Calu3 (cell line): ENCODE results near the gene CYFIP2. TPM values are rescaled to one million over a fixed set of nuclear protein-coding genes. Genes with fewer than 3 reads are reported as not detected.
A peak's percentile ranks its signal among the peaks of the same experiment; 100 is the strongest.

Experiments
- BruUV-seq: library from RNA; stranded (reverse); fragments of 400-500 nt; replicated peaks from 2 replicates; lab custom pipeline; 2021; lab: Mats Ljungman, UMichigan
- CTCF ChIA-PET: fragments of 300-600 bp; sonication (Branson Sonifier 250); formaldehyde crosslinking; loops from one replicate; lab custom pipeline; 2022; ENCODE audit warnings: antibody characterized with exemption; lab: Charles Lee
- DNase-seq: peaks from one replicate; pipeline ENCODE4 v3.0.0; 2022
- H3K27ac Mint-ChIP-seq: one replicate; pipeline ENCODE4 v1.8.0; 2022; ENCODE audit warnings: mixed read lengths; ENCODE audit not compliant: unreplicated experiment
- H3K27me3 Mint-ChIP-seq: one replicate; pipeline ENCODE4 v1.8.0; 2022; ENCODE audit warnings: mixed read lengths; ENCODE audit not compliant: unreplicated experiment
- H3K36me3 Mint-ChIP-seq: one replicate; pipeline ENCODE4 v1.8.0; 2022; ENCODE audit warnings: mild to moderate bottlenecking, moderate library complexity, mixed read lengths; ENCODE audit not compliant: insufficient read depth, unreplicated experiment
- H3K4me1 Mint-ChIP-seq: one replicate; pipeline ENCODE4 v1.8.0; 2022; ENCODE audit warnings: mild to moderate bottlenecking, low read depth, mixed read lengths; ENCODE audit not compliant: unreplicated experiment
- H3K4me3 Mint-ChIP-seq: one replicate; pipeline ENCODE4 v1.8.0; 2022; ENCODE audit warnings: mild to moderate bottlenecking, low read depth, moderate library complexity, mixed read lengths; ENCODE audit not compliant: unreplicated experiment
- H3K9me3 Mint-ChIP-seq: one replicate; pipeline ENCODE4 v1.8.0; 2022; ENCODE audit warnings: low read depth, mixed read lengths; ENCODE audit not compliant: unreplicated experiment
- intact Hi-C: fragments of 100-400 bp; cut with micrococcal nuclease; formaldehyde crosslinking; loops from one replicate; pipeline ENCODE4 v1.10.0; 2022; ENCODE audit not compliant: unreplicated experiment
- total RNA-seq: library from RNA; stranded (reverse); gene quantifications from 2 replicates; pipeline ENCODE4 v1.2.3, GENCODE V29; 2022
- TF ChIP-seq, protein P1 (sequence below): fragments of 200-600 bp; IDR thresholded peaks from one replicate; pipeline ENCODE4 v1.8.0; 2022; ENCODE audit warnings: antibody characterized with exemption; ENCODE audit not compliant: unreplicated experiment

Gene CYFIP2
- total RNA-seq, 1 experiment from 2014 or later, result 37.8 TPM

DNA sequence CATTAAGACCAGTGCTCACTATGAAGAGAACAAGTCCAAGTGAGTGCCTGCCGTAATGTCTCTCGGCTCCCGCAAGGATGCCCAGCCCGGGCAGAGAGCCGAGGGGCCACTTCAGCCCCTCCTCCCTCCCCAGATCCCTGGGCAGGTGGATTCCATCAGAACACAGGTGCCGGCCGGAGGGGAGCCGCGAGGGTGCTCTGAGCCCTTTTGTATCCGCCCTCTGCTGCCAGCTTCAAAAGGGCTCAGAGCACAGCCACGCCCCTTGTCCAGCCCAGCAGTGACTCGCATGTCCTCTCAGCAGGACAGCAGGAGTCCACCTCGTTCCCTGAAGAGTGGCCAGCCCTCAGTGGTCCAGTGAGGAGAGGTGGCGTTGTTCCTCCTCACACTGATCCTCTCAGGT is 43.9 kb downstream of the CYFIP2 start:
- intact Hi-C loops, result no loop called here
- H3K4me1 Mint-ChIP-seq, result no peaks in the 10 kb centered on the region
- no peak overlapping the region for H3K4me3 Mint-ChIP-seq
- CTCF ChIA-PET, result no interaction called here
- H3K9me3 Mint-ChIP-seq, result no peaks in the 10 kb centered on the region
- TF ChIP-seq, protein P1, sequence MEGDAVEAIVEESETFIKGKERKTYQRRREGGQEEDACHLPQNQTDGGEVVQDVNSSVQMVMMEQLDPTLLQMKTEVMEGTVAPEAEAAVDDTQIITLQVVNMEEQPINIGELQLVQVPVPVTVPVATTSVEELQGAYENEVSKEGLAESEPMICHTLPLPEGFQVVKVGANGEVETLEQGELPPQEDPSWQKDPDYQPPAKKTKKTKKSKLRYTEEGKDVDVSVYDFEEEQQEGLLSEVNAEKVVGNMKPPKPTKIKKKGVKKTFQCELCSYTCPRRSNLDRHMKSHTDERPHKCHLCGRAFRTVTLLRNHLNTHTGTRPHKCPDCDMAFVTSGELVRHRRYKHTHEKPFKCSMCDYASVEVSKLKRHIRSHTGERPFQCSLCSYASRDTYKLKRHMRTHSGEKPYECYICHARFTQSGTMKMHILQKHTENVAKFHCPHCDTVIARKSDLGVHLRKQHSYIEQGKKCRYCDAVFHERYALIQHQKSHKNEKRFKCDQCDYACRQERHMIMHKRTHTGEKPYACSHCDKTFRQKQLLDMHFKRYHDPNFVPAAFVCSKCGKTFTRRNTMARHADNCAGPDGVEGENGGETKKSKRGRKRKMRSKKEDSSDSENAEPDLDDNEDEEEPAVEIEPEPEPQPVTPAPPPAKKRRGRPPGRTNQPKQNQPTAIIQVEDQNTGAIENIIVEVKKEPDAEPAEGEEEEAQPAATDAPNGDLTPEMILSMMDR, result no peak
- no peak overlapping the region for H3K27ac Mint-ChIP-seq
- no peak for DNase-seq
- no peaks in the 10 kb centered on the region for H3K27me3 Mint-ChIP-seq
- H3K36me3 Mint-ChIP-seq, result no peaks in the 10 kb centered on the region
- BruUV-seq, result no TSS peak

DNA sequence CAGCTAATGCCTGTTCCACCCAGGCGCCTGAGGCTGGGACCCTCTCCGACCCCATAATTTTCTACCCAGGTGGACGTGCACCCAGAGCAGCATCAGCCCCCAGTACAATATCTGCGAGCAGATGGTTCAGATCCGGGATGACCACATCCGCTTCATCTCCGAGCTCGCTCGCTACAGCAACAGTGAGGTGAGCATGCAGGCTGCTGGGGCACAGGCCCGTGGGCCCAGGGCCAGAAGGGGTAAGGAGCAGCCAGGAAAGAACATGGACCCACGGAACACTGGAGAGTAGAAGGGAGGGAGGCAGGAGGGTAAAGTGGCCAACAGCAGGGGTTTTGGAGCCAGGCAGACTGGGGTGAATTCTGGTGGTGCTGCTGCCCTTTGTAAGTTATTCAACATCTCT is 45.7 kb downstream of the CYFIP2 start:
- Mint-ChIP-seq H3K4me3 (no peak overlapping the region), H3K9me3 (no peaks in the 10 kb centered on the region), H3K4me1 (no peaks in the 10 kb centered on the region), H3K36me3 (no peaks in the 10 kb centered on the region), H3K27ac (no peak overlapping the region), H3K27me3 (no peaks in the 10 kb centered on the region)
- no TSS peak for BruUV-seq
- CTCF ChIA-PET, result no interaction called here
- intact Hi-C loops, result no loop called here
- TF ChIP-seq, protein P1, result no peak
- DNase-seq, result no peak

DNA sequence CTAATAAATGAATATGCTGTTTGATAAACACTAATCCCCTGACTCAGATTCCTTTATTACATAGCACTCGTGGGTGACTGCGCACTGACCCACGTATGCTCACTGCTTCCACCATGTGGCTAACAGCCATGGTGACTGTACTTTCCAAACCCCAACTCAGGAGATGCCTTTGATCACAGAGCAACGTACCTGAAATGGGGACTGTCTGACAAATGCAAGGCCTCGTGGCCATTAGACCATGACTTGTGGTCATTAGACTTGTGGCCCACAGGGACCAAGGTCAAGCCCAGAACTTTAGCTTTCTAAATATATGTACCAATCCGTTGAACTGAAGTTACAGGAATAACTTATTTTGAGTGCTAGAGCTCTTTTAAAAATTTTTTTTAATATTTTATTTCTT is 46.6 kb downstream of the CYFIP2 start:
- no peak overlapping the region for H3K27ac Mint-ChIP-seq

DNA sequence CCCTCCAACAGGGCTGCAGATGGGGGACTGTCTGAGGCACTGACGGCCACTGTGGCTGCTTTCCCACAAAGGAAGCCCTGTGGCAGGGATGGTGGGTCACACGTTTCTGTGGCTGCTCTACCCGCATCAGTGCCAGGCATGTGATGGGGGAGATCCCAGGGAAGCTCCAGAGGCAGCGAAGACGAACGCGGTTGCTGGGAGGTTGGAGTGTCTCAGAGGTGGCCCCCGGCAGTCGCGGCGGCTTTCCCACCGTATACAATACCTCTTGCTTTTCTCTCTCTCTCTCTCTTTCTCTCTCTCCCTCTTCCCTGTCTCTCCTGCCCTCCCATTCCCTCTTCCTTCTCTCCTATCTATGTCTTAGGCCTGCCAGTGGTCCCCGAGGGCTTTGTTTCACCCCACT is 56.7 kb downstream of the CYFIP2 start:
- CTCF ChIA-PET, result no interaction called here
- TF ChIP-seq, protein P1, result no peak
- Mint-ChIP-seq H3K9me3 (no peaks in the 10 kb centered on the region), H3K4me1 (peaks cover 17% of the 10 kb centered on the region), H3K27ac (no peak overlapping the region), H3K4me3 (no peak overlapping the region), H3K36me3 (peaks cover 3% of the 10 kb centered on the region), H3K27me3 (no peaks in the 10 kb centered on the region)
- intact Hi-C loops, result no loop called here
- DNase-seq, result no peak
- BruUV-seq, result no TSS peak

More for the DNA sequence above, 46.6 kb downstream of the CYFIP2 start:
- no peaks in the 10 kb centered on the region for H3K27me3 Mint-ChIP-seq
- no peaks in the 10 kb centered on the region for H3K36me3 Mint-ChIP-seq
- intact Hi-C loops, result loop anchor here (1.0 to 2.0 kb wide), 2 partner anchors 59 to 164 kb away; no protein-coding TSS in a partner anchor
- peak; percentile 56 for DNase-seq
- TF ChIP-seq, protein P1, result peak; percentile 64
- H3K4me1 Mint-ChIP-seq, result no peaks in the 10 kb centered on the region
- H3K9me3 Mint-ChIP-seq, result no peaks in the 10 kb centered on the region
- H3K4me3 Mint-ChIP-seq, result no peak overlapping the region
- BruUV-seq, result no TSS peak
- CTCF ChIA-PET, result interaction anchor here (1.1 to 1.5 kb wide), 2 partner anchors 59 to 163 kb away, joined by 5 to 9 read pairs; no protein-coding TSS in a partner anchor
